DMS114 treated with DMSO at 0.1 percent for 48 hours (cell line): ENCODE data around the gene NCAM1.

Experiments used
- DNase-seq: peaks from one replicate; lab custom pipeline; 2025; ENCODE audit not compliant: unreplicated experiment; lab: John Stamatoyannopoulos, UW

The NCAM1 gene

GRCh38 chr11:113271551-113272245, 310.5 kb downstream of the NCAM1 start:
- no peak for DNase-seq

- DNase-seq = no peak
Observed at GRCh38 chr11:113272281-113272680, 311.1 kb downstream of the NCAM1 start.

GRCh38 chr11:113272927-113273615, 311.9 kb downstream of the NCAM1 start:
- no peak for DNase-seq

- no peak for DNase-seq
Observed at GRCh38 chr11:113273720-113274119, 312.5 kb downstream of the NCAM1 start.

- no peak for DNase-seq
Observed at GRCh38 chr11:113274713-113275582, 313.7 kb downstream of the NCAM1 start.

- DNase-seq = no peak
Observed at GRCh38 chr11:113275602-113276001, 314.4 kb downstream of the NCAM1 start.

GRCh38 chr11:113276466-113276865, 315.2 kb downstream of the NCAM1 start:
- no peak for DNase-seq

GRCh38 chr11:113277907-113278306, 316.7 kb downstream of the NCAM1 start:
- no peak for DNase-seq

- no peak for DNase-seq
Observed at GRCh38 chr11:113278481-113278880, 317.3 kb downstream of the NCAM1 start.

- no peak for DNase-seq
Observed at GRCh38 chr11:113278925-113279324, 317.7 kb downstream of the NCAM1 start.

GRCh38 chr11:113279591-113279990, 318.4 kb downstream of the NCAM1 start:
- DNase-seq = no peak

GRCh38 chr11:113281052-113281725, 320.0 kb downstream of the NCAM1 start:
- DNase-seq = no peak

- no peak for DNase-seq
Observed at GRCh38 chr11:113282898-113283437, 321.7 kb downstream of the NCAM1 start.

GRCh38 chr11:113283881-113284280, 322.7 kb downstream of the NCAM1 start:
- no peak for DNase-seq

- no peak for DNase-seq
Observed at GRCh38 chr11:113286009-113286408, 324.8 kb downstream of the NCAM1 start.

- DNase-seq = no peak
Observed at GRCh38 chr11:113286509-113287497, 325.6 kb downstream of the NCAM1 start.

- DNase-seq = no peak
Observed at GRCh38 chr11:113287801-113288200, 326.6 kb downstream of the NCAM1 start.

GRCh38 chr11:113288286-113288863, 327.2 kb downstream of the NCAM1 start:
- no peak for DNase-seq

GRCh38 chr11:113289431-113290187, 328.4 kb downstream of the NCAM1 start:
- no peak for DNase-seq
